Thyroid gland (tissue), 4 donors: ENCODE data around the gene JUN.

Experiments
- POLR2A ChIP-seq, 2 donors: fragments of 450-650 bp; IDR thresholded peaks; one replicate each; pipeline ENCODE4 v1.6.1; 2017; ENCODE audit warnings: antibody characterized with exemption in 2 of 2, mild to moderate bottlenecking in 2 of 2, moderate library complexity in 1 of 2
- TF ChIP-seq, protein P1 (sequence below), 6 experiments: fragments of 200-600 bp in 3 of 6; fragments of 450-650 bp in 3 of 6; sonication (generic) in 3 of 6; IDR thresholded peaks; one replicate each; pipeline ENCODE4 v1.5.1; 2016 to 2019; ENCODE audit warnings: antibody characterized with exemption in 6 of 6, mild to moderate bottlenecking in 2 of 6, inconsistent platforms in 1 of 6, moderate library complexity in 1 of 6

DNA sequence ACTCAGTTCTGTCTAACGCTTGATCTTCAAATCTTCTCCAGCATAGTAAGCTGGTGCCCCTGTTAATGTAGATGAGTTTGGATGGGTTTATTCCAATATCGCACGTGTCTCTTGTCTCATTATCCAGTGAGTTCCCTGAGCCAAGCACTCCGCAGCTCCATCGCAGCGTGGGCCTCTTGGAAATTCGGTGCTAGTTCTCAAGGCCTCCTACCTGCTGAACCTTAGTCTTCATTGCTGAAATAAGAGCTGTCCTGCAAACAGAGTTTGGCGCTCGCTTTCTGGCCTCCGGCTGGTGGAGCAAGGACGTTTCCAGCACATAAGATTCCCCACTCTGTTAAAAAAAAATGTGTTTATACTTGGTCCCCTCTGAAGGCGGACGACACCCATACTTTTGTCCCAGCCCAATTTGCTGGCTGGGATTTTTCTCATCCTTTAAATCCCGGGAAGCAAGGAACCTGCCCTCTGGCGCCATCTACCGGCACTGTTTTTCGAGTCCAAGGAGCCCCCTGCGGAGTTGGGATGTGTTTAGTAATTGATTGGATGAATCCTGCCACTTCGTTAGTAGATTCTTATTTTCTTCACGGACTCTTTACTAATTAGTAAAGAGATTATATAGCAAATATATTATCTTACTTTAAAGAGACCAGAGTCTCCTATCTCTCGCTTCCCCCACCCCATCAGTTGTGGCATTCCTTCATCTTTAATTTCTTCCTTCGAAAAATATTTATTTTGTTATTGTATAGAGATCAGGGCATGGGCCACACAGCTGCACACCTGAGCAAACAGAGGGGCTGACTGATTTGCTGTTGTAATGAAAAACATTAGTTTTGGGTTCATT is 14.7 kb downstream of the JUN start:
- no peak for TF ChIP-seq POLR2A (IDR thresholded peaks at IDR 0.05)
- TF ChIP-seq, protein P1, sequence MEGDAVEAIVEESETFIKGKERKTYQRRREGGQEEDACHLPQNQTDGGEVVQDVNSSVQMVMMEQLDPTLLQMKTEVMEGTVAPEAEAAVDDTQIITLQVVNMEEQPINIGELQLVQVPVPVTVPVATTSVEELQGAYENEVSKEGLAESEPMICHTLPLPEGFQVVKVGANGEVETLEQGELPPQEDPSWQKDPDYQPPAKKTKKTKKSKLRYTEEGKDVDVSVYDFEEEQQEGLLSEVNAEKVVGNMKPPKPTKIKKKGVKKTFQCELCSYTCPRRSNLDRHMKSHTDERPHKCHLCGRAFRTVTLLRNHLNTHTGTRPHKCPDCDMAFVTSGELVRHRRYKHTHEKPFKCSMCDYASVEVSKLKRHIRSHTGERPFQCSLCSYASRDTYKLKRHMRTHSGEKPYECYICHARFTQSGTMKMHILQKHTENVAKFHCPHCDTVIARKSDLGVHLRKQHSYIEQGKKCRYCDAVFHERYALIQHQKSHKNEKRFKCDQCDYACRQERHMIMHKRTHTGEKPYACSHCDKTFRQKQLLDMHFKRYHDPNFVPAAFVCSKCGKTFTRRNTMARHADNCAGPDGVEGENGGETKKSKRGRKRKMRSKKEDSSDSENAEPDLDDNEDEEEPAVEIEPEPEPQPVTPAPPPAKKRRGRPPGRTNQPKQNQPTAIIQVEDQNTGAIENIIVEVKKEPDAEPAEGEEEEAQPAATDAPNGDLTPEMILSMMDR (IDR thresholded peaks at IDR 0.05): peak; percentile 63 to 88 (median 72)
